ENCODE results near the gene SAMD8.
"Not testable (repeated sequence)": the region's sequence is repeated elsewhere in the genome, so short reads cannot be mapped to it uniquely, and the experiment has no call there.

The SAMD8 gene

GRCh38 chr10:75086278-75086934, 25.1 kb upstream of the SAMD8 start:
- DNase-seq: no peak

GRCh38 chr10:75088640-75089039, 22.8 kb upstream of the SAMD8 start:
- DNase-seq: no peak

GRCh38 chr10:75089634-75090033, 21.8 kb upstream of the SAMD8 start:
- no peak for DNase-seq

GRCh38 chr10:75091146-75091545, 20.3 kb upstream of the SAMD8 start:
- DNase-seq: no peak

GRCh38 chr10:75094465-75094864, 17.0 kb upstream of the SAMD8 start:
- DNase-seq: no peak

- DNase-seq: no peak
Observed at GRCh38 chr10:75095631-75096030, 15.8 kb upstream of the SAMD8 start.

- DNase-seq: no peak
Observed at GRCh38 chr10:75096749-75097148, 14.7 kb upstream of the SAMD8 start.

GRCh38 chr10:75097666-75098285, 13.7 kb upstream of the SAMD8 start:
- DNase-seq: no peak

GRCh38 chr10:75098902-75099673, 12.4 kb upstream of the SAMD8 start:
- no peak for DNase-seq

- peak; percentile 77 for DNase-seq
Observed at GRCh38 chr10:75099952-75100763, 11.3 kb upstream of the SAMD8 start.

- no peak for DNase-seq
Observed at GRCh38 chr10:75100764-75101291, 10.6 kb upstream of the SAMD8 start.

GRCh38 chr10:75101416-75102251, 9.8 kb upstream of the SAMD8 start:
- no peak for DNase-seq

GRCh38 chr10:75102830-75103673, 8.4 kb upstream of the SAMD8 start:
- DNase-seq: no peak

- DNase-seq: no peak
Observed at GRCh38 chr10:75103881-75104686, 7.4 kb upstream of the SAMD8 start.

GRCh38 chr10:75104842-75105241, 6.6 kb upstream of the SAMD8 start:
- no peak for DNase-seq

GRCh38 chr10:75105576-75106197, 5.8 kb upstream of the SAMD8 start:
- no peak for DNase-seq

GRCh38 chr10:75106242-75106641, 5.2 kb upstream of the SAMD8 start:
- no peak for DNase-seq

- DNase-seq: not testable (repeated sequence)
Observed at GRCh38 chr10:75106891-75107290, 4.6 kb upstream of the SAMD8 start.
